ENCODE data around the gene BRWD1. TPM values are rescaled to one million over a fixed set of nuclear protein-coding genes. Genes with fewer than 3 reads are reported as not detected.

Gene BRWD1
- total RNA-seq, 1 experiment from 2014 or later, result 53.3 TPM

DNA sequence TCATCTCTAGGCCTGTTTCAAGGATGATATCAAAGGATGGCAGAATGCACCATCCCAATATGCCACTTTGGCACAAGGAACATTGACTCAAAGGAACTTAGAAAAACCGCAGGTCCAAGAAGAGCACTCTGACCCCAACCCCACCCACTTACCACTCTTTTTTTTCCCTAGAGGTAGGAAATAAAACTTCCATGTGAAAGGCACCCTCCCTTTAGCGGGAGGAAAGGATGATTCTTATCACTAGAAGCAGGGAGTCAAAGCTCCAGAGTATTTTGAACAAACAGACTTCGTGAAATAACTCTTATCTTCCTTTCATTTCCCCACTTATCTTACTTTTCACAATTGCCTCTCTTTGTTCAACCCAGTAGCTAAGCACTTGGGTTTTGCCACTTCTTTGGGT, 152.4 kb downstream of the BRWD1 start:
- DNase-seq (ENCODE audit: low spot score), result no peak
- POLR2A ChIA-PET, result no interaction called here
- no peak overlapping the region for H3K27ac Mint-ChIP-seq
- ATAC-seq, result no peak
- H3K9me3 Mint-ChIP-seq, result peaks cover 39% of the 10 kb centered on the region
- peaks cover 26% of the 10 kb centered on the region for H3K36me3 Mint-ChIP-seq
- no peak overlapping the region for H3K4me3 Mint-ChIP-seq
- H3K4me1 Mint-ChIP-seq, result no peaks in the 10 kb centered on the region
- H3K27me3 Mint-ChIP-seq (ENCODE audit: low read depth), result peaks cover 4% of the 10 kb centered on the region
- CTCF ChIA-PET, result interaction anchor here (1.2 kb wide), 1 partner anchor 8 kb away, joined by 3 read pairs; no protein-coding TSS in a partner anchor
- TF ChIP-seq, protein P1, sequence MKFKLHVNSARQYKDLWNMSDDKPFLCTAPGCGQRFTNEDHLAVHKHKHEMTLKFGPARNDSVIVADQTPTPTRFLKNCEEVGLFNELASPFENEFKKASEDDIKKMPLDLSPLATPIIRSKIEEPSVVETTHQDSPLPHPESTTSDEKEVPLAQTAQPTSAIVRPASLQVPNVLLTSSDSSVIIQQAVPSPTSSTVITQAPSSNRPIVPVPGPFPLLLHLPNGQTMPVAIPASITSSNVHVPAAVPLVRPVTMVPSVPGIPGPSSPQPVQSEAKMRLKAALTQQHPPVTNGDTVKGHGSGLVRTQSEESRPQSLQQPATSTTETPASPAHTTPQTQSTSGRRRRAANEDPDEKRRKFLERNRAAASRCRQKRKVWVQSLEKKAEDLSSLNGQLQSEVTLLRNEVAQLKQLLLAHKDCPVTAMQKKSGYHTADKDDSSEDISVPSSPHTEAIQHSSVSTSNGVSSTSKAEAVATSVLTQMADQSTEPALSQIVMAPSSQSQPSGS (CRISPR knock-in tag; IDR thresholded peaks at IDR 0.05; ENCODE audit: borderline replicate concordance, low read depth), result no peak
- TF ChIP-seq FOXP1 (CRISPR knock-in tag; IDR thresholded peaks at IDR 0.05; ENCODE audit: borderline replicate concordance), result no peak
- TF ChIP-seq, protein P2, sequence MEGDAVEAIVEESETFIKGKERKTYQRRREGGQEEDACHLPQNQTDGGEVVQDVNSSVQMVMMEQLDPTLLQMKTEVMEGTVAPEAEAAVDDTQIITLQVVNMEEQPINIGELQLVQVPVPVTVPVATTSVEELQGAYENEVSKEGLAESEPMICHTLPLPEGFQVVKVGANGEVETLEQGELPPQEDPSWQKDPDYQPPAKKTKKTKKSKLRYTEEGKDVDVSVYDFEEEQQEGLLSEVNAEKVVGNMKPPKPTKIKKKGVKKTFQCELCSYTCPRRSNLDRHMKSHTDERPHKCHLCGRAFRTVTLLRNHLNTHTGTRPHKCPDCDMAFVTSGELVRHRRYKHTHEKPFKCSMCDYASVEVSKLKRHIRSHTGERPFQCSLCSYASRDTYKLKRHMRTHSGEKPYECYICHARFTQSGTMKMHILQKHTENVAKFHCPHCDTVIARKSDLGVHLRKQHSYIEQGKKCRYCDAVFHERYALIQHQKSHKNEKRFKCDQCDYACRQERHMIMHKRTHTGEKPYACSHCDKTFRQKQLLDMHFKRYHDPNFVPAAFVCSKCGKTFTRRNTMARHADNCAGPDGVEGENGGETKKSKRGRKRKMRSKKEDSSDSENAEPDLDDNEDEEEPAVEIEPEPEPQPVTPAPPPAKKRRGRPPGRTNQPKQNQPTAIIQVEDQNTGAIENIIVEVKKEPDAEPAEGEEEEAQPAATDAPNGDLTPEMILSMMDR (IDR thresholded peaks at IDR 0.05), result no peak
- no peak for TF ChIP-seq ZBTB21 (CRISPR knock-in tag; IDR thresholded peaks at IDR 0.05; ENCODE audit: borderline replicate concordance)
- TF ChIP-seq FOXK1 (CRISPR knock-in tag; IDR thresholded peaks at IDR 0.05), result no peak
- no peak for TF ChIP-seq TEAD4 (CRISPR knock-in tag; IDR thresholded peaks at IDR 0.05)
- TF ChIP-seq, protein P3, sequence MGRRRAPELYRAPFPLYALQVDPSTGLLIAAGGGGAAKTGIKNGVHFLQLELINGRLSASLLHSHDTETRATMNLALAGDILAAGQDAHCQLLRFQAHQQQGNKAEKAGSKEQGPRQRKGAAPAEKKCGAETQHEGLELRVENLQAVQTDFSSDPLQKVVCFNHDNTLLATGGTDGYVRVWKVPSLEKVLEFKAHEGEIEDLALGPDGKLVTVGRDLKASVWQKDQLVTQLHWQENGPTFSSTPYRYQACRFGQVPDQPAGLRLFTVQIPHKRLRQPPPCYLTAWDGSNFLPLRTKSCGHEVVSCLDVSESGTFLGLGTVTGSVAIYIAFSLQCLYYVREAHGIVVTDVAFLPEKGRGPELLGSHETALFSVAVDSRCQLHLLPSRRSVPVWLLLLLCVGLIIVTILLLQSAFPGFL (CRISPR knock-in tag; IDR thresholded peaks at IDR 0.05; ENCODE audit: borderline replicate concordance), result no peak
- no peak for TF ChIP-seq PRRX2 (CRISPR knock-in tag; IDR thresholded peaks at IDR 0.05)
- TF ChIP-seq, protein P4, sequence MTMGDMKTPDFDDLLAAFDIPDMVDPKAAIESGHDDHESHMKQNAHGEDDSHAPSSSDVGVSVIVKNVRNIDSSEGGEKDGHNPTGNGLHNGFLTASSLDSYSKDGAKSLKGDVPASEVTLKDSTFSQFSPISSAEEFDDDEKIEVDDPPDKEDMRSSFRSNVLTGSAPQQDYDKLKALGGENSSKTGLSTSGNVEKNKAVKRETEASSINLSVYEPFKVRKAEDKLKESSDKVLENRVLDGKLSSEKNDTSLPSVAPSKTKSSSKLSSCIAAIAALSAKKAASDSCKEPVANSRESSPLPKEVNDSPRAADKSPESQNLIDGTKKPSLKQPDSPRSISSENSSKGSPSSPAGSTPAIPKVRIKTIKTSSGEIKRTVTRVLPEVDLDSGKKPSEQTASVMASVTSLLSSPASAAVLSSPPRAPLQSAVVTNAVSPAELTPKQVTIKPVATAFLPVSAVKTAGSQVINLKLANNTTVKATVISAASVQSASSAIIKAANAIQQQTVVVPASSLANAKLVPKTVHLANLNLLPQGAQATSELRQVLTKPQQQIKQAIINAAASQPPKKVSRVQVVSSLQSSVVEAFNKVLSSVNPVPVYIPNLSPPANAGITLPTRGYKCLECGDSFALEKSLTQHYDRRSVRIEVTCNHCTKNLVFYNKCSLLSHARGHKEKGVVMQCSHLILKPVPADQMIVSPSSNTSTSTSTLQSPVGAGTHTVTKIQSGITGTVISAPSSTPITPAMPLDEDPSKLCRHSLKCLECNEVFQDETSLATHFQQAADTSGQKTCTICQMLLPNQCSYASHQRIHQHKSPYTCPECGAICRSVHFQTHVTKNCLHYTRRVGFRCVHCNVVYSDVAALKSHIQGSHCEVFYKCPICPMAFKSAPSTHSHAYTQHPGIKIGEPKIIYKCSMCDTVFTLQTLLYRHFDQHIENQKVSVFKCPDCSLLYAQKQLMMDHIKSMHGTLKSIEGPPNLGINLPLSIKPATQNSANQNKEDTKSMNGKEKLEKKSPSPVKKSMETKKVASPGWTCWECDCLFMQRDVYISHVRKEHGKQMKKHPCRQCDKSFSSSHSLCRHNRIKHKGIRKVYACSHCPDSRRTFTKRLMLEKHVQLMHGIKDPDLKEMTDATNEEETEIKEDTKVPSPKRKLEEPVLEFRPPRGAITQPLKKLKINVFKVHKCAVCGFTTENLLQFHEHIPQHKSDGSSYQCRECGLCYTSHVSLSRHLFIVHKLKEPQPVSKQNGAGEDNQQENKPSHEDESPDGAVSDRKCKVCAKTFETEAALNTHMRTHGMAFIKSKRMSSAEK (CRISPR knock-in tag; IDR thresholded peaks at IDR 0.05; ENCODE audit: borderline replicate concordance), result no peak
- TF ChIP-seq, protein P5, sequence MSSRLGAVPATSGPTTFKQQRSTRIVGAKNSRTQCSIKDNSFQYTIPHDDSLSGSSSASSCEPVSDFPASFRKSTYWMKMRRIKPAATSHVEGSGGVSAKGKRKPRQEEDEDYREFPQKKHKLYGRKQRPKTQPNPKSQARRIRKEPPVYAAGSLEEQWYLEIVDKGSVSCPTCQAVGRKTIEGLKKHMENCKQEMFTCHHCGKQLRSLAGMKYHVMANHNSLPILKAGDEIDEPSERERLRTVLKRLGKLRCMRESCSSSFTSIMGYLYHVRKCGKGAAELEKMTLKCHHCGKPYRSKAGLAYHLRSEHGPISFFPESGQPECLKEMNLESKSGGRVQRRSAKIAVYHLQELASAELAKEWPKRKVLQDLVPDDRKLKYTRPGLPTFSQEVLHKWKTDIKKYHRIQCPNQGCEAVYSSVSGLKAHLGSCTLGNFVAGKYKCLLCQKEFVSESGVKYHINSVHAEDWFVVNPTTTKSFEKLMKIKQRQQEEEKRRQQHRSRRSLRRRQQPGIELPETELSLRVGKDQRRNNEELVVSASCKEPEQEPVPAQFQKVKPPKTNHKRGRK (CRISPR knock-in tag; IDR thresholded peaks at IDR 0.05; ENCODE audit: borderline replicate concordance), result no peak
- TF ChIP-seq, protein P6, sequence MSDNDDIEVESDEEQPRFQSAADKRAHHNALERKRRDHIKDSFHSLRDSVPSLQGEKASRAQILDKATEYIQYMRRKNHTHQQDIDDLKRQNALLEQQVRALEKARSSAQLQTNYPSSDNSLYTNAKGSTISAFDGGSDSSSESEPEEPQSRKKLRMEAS (CRISPR knock-in tag; IDR thresholded peaks at IDR 0.05), result no peak
- TF ChIP-seq, protein P7, sequence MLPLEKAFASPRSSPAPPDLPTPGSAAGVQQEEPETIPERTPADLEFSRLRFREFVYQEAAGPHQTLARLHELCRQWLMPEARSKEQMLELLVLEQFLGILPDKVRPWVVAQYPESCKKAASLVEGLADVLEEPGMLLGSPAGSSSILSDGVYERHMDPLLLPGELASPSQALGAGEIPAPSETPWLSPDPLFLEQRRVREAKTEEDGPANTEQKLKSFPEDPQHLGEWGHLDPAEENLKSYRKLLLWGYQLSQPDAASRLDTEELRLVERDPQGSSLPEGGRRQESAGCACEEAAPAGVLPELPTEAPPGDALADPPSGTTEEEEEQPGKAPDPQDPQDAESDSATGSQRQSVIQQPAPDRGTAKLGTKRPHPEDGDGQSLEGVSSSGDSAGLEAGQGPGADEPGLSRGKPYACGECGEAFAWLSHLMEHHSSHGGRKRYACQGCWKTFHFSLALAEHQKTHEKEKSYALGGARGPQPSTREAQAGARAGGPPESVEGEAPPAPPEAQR (CRISPR knock-in tag; IDR thresholded peaks at IDR 0.05), result no peak
- TF ChIP-seq, protein P8, sequence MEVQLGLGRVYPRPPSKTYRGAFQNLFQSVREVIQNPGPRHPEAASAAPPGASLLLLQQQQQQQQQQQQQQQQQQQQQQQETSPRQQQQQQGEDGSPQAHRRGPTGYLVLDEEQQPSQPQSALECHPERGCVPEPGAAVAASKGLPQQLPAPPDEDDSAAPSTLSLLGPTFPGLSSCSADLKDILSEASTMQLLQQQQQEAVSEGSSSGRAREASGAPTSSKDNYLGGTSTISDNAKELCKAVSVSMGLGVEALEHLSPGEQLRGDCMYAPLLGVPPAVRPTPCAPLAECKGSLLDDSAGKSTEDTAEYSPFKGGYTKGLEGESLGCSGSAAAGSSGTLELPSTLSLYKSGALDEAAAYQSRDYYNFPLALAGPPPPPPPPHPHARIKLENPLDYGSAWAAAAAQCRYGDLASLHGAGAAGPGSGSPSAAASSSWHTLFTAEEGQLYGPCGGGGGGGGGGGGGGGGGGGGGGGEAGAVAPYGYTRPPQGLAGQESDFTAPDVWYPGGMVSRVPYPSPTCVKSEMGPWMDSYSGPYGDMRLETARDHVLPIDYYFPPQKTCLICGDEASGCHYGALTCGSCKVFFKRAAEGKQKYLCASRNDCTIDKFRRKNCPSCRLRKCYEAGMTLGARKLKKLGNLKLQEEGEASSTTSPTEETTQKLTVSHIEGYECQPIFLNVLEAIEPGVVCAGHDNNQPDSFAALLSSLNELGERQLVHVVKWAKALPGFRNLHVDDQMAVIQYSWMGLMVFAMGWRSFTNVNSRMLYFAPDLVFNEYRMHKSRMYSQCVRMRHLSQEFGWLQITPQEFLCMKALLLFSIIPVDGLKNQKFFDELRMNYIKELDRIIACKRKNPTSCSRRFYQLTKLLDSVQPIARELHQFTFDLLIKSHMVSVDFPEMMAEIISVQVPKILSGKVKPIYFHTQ (CRISPR knock-in tag; IDR thresholded peaks at IDR 0.05), result no peak
- TF ChIP-seq, protein P9, sequence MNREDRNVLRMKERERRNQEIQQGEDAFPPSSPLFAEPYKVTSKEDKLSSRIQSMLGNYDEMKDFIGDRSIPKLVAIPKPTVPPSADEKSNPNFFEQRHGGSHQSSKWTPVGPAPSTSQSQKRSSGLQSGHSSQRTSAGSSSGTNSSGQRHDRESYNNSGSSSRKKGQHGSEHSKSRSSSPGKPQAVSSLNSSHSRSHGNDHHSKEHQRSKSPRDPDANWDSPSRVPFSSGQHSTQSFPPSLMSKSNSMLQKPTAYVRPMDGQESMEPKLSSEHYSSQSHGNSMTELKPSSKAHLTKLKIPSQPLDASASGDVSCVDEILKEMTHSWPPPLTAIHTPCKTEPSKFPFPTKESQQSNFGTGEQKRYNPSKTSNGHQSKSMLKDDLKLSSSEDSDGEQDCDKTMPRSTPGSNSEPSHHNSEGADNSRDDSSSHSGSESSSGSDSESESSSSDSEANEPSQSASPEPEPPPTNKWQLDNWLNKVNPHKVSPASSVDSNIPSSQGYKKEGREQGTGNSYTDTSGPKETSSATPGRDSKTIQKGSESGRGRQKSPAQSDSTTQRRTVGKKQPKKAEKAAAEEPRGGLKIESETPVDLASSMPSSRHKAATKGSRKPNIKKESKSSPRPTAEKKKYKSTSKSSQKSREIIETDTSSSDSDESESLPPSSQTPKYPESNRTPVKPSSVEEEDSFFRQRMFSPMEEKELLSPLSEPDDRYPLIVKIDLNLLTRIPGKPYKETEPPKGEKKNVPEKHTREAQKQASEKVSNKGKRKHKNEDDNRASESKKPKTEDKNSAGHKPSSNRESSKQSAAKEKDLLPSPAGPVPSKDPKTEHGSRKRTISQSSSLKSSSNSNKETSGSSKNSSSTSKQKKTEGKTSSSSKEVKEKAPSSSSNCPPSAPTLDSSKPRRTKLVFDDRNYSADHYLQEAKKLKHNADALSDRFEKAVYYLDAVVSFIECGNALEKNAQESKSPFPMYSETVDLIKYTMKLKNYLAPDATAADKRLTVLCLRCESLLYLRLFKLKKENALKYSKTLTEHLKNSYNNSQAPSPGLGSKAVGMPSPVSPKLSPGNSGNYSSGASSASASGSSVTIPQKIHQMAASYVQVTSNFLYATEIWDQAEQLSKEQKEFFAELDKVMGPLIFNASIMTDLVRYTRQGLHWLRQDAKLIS (CRISPR knock-in tag; IDR thresholded peaks at IDR 0.05; ENCODE audit: borderline replicate concordance), result no peak
- no peak for TF ChIP-seq KAT7 (CRISPR knock-in tag; IDR thresholded peaks at IDR 0.05; ENCODE audit: borderline replicate concordance)
- TF ChIP-seq IRF2 (CRISPR knock-in tag; IDR thresholded peaks at IDR 0.05; ENCODE audit: borderline replicate concordance, low read depth), result no peak
- TF ChIP-seq ZNF121 (CRISPR knock-in tag; IDR thresholded peaks at IDR 0.05), result no peak

All from WTC11 (cell line).